LoVo (cell line): Measurements from ENCODE around the gene FAF1.
"Not testable (repeated sequence)": the region's sequence is repeated elsewhere in the genome, so short reads cannot be mapped to it uniquely, and the experiment has no call there.

Source experiments
- DNase-seq: peaks from one replicate; pipeline ENCODE4 v3.0.0-alpha.2; 2016; ENCODE audit warnings: low spot score

The FAF1 gene

DNA sequence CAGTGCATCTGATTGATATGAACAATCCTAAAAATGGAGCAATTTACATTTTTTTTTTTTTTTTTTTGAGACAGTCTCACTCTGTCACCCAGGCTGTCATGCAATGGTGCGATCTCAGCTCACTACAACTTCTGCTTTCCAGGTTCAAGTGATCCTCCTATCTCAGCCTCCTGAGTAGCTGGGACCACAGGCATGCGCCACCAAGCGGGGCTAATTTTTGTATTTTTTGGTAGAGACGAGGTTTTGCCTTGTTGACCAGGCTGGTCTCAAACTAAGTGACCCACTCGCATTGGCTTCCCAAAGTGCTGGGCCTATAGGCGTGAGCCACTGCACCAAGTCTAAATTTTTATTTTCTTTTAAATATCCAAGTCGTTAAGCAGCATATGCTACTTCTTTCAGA lies 109.0 kb downstream of the FAF1 start:
- DNase-seq, result no peak

DNA sequence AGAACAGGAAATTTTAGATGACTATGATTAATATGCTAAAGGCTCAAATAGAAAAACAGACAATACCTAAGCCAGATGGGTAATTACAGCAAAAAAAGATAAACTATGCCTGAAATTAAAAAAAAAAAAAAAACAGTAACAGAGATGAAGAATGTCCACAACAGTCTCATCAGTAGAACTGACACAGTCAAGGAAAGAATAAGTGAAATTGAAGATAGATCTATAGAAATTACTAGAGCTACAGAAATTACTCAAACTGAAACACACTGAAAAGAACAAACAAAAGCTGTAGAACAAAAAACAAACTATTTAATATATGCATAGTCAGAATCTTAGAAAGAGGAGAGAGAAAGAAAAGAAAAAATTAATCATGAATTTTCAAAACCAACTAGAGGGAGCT lies 112.8 kb downstream of the FAF1 start:
- DNase-seq, result no peak

DNA sequence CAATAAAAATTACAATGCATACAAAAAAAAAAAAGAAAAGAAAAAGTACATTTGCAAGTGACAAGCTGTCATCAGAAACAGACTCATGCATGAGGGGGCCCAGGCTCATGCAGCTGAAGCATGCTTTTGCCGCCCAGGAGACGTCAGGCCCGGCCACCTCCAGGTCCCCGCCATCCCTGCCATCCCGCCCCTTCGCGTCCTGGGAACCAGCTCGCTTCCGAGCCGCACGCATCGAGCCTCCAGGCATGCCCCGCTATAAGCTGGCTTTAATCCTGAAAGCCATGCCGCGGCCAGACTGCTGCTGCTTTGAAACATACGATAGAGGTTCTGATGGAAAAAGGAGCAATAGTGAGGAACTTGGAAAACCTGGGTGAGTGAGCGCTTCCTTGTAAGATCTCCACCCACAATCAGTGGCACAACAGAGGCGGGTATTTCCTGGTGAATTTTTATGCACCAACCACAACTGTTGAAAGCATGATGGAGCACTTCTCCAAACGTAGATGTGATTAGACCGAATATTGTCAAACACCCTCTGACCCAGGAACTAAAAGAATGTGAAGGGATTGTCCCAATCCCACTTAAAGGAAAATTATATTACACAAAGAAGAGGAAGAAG lies 113.7 kb downstream of the FAF1 start:
- DNase-seq, result no peak

DNA sequence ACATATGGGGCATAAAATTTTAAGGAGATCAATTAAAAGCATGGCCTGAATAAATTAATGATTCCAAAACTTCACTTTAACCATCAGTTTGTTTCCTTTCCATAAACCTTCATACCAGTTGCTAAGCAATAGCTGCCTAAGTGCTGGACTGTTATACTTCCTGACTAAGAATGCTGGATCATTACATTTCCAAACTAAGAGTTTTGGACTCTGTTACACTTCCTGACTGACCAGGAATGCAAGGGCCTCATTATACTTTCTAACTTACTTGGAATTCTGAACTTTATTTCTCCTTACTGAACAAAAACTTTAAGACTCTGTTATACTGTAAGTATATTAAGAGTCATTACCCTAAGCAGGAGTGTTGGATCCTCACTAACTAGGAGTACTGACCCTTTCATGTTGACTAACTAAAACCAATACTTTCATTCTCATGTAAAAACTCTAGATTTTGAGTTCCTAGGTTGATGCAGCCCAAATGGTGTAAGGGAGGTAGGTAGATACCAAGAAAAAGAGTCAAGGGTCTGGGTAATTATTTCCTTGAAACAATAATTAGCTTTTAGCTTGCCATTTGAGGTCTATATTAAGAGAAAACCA lies 118.2 kb downstream of the FAF1 start:
- no peak for DNase-seq

DNA sequence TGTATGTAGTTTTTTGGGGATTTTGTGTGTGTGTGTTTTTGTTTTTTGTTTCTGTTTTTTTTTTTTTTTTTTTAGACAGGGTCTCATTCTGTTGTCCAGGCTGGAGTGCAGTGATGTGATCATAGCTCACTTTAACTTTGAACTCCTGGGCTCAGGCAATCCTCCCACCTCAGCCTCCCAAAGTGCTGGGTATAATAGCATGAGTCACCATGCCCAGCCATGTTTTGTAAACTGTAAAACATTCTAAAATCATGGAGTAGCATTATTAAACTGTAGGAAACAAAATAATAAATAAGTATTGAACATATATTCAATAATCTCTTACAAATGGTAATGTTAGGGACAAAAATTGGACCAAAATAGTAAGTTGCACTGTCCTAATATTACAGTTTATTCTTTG lies 124.0 kb downstream of the FAF1 start:
- no peak for DNase-seq

DNA sequence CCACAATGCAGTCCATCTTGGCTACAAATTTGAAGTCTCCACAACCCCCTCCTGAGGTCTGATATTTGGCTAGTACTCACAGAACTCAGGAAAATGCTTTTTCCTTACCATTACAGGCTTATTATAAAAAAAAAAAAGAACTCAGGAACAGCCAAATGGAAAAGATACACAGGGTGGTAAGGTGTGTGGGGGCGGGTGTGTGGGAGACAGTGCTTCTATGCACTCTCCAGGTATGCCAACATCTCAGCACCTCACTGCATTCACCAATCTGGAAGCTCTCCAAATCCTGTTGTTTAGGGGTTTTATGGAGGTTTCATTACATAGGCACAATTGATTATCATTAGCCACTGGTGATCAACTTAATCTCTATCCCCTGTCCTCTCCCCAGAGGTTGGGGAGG lies 126.9 kb downstream of the FAF1 start:
- DNase-seq, result no peak

DNA sequence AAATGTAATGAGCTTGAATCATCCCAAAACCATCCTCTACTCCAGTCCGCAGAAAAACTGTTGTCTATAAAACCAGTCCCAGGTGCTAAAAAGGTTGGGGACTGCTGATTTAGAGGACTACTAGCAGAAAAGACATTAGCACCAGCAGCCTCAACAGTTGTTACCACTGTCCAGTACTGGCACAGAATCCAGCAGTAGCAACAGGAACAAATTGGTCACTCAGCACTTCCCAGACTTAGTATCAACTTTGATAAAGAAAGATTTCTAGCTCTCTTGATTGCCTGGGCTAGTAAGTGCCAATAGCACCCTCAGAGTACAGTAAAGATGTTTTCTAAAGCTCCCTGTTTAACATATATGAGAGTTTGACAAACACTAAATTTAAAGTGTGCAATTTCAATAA lies 127.9 kb downstream of the FAF1 start:
- no peak for DNase-seq

DNA sequence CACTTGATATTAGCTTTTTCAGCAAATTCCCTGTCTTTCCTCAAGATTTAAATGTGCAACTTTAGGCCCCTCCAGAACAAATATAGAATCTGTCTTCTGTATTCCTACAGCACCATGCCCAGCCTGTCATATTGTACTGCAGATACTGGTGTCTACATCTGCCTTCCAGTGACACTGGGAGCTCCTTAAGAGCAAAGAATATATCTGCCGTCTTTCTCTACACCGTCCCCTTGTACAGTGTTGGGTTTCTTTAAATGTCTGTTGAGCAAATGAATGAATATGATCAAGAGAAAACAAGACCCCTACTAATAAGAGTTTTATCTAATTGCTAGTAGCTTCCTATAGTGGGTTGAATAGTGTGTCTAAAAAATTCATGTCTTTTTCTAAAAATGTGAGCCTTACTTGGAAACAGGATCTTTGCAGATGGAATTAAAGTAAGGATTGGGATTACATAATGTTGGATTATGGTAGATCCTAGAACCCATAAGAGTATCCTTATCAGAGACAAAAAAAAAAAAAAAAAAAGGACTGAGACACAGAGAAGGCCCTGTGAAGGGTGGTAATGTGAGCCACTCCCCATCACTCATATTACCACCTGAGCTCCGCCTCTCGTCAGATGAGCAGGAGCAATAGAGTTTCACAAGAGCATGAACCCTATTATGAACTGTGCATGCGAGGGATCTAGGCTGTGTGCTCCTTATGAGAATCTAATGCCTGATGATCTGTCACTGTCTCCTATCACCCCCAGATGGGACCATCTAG lies 128.6 kb downstream of the FAF1 start:
- no peak for DNase-seq

DNA sequence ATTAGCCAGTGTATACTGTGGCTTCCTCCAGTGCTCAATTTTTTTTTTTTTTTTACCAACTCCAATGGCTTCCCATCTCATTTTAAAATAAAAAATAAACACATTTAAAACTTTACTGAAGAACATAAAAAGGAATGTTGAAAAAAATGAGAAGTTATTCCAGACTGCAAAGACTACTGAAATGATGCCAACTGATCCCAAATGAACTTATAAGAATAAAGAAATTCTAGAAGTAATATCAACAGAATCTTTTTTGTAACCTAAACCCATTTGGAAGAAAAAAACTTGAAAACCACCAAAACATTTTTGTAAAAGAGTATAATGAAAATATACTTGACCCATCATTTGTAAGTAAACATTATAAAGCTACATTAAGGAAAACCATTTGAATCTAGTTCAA lies 129.4 kb downstream of the FAF1 start:
- DNase-seq, result no peak

DNA sequence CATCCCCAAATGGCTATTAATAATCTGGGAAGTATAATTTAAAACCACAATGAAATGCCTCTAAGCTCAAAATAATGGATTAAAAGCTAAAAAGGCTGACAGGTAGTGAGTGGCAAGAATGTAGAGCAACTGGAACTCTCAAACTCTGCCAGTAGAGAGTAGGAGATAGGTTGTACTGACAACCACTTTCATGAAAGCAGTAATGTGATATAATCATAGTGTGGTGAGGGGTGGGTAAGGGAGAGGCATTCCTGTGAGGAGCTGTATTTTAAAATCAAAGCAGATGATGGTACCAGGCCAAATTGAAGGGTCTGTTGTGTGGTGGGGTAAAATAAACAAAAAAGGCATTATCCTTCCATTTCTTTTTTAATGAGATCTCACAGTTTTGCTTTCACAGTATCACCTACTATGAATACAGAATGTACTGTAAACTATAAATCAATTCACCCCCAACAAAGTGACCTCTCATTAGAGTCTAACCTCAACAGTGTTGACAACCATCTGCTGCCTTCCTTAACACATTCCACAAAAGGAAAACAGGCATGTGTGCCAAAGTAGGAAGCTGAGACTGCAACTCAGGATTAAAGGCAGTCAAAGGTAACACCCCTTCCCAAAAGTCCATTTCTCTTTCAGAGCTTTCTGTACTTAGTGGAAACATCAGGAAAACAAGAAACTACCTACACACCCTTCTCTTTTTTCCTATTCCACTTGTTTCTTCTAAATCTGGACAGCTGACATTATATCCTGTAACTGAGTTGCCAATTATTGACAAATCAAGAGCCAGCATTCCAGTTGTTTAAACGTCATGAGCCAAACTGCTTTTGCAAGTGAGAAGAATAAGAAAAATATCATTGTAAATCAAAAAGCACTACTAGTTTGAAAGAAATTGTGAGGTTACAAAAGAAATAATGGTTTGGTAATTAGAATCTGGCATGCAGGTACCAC lies 130.8 kb downstream of the FAF1 start:
- DNase-seq, result no peak

DNA sequence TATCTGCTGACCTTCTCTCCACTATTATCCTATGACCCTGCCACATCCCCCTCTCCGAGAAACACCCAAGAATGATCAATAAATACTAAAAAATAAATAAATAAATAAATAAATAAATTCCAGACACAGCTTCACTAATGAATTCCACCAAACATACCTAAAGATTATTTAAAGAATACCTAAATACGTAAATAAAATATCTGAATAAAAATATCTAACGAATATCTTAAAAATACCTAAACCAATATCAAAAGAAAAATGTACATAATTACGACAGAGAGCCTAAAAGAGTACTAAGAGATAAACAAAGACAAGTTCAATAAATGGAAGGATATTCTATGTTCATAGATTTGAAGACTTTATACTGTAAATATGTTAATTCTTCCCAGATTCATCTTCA lies 132.5 kb downstream of the FAF1 start:
- DNase-seq, result no peak

DNA sequence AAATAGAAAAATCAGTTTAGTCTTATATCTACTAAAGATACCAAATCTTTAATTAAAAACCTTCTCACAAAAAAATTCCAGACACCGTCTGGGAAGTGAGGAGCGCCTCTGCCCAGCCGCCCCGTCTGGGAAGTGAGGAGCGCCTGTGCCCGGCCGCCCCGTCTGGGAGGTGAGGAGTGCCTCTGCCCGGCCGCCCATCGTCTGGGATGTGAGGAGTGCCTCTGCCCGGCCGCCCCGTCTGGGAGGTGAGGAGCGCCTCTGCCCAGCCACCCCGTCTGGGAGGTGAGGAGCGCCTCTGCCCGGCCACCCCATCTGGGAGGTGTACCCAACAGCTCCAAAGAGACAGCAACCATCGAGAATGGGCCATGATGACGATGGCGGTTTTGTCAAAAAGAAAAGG lies 133.3 kb downstream of the FAF1 start:
- DNase-seq, result not testable (repeated sequence)

DNA sequence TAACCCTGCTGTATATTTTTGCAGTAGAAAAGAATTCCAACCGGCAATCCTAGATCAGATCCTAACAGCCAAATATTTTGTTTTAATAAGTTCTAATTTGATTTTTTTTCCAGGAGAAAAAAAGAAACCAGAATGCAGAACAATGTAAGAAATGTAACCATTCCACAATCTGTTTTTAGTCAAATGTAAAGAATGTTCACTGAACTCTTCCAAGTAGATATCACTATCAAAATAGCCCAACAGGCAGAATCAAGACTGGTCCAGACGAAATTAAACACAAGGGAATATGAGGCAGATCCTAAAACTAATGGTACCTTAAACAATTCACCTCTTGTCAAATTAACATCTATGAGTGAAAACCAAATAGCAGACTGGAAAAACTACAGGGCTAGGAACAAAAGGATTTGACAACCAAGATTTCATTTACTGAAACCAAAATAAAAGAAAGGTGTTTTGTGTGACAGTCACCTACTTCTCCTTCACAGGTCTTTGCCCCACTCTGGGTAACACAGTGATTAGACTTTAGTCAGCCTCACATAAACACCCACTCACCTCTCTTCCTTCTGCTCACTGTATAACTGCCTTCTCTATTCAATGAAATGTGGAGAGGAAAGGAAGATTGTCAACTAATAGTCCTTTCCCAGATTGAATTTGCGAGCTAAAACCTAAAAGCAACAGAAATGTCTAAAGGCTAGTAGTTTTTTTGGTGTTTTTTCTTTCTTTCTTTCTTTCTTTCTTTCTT lies 137.9 kb downstream of the FAF1 start:
- no peak for DNase-seq

DNA sequence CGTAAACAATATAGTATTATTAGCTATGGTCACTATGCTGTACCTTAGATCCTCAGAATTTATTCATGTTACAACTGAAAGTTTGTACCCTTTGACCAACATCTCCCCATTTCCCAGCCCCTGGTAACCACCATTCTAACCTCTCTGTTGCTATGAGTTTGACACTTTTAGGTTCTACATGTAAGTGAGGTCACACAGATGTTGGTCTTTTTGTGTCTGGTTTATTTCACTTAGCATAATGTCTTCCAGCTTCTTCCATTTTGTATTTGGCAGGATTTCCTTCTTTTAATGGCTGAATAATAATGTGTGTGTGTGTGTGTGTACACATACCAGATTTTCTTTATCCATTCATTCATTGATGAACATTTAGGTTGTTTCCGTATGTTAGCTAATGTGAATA lies 139.5 kb downstream of the FAF1 start:
- DNase-seq, result no peak

DNA sequence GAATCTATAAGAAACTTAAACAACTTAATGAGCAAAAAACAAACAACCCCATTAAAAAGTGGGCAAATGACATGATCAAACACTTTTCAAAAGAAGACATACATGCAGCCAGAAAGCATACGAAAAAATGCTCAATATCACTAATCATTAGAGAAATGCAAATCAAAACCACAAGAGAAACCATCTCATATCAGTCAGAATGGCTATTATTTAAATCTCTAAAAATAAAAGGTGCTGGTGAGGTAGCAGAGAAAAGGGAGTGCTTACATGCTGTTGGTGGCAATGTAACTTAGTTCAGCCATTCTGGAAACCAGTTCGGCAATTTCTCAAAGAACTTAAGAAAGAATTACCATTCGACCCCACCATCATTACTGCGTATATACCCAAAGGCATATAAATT lies 147.7 kb downstream of the FAF1 start:
- DNase-seq, result no peak

DNA sequence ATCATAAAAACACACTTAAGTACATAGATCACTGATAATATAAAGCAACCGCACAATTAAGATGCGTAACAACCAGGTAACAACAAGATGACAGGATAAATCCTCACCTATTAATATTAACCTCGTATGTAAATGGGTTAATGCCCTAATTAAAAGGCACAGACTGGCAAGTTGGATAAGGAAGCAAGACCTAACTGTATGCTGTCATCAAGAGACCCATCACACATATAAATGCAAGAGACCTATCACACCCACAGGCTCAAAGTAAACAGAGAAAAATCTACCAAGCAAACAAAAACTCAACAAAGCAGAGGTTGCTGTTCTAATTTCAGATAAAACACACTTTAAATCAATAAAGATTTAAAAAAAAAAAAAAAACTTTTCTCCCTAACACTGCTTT lies 151.8 kb downstream of the FAF1 start:
- DNase-seq, result no peak

DNA sequence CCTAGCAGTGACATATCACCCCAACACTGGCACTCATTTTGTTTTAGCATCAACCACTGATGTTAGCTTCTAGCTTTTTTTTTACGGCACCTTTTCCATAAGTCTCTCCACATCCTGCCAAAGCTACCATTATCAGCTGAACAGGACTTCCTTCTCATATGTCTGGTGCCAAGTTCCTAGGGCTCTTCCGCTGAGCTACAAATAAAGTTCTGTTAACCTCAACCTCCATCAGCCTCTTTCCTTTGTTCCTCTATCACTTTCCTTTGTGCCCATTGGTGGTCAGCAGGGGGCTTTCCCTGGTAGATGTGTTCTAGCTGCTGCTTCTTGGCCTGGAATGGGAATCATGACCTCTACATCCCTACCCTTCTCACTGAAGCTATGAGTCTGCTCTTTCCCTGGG lies 163.8 kb downstream of the FAF1 start:
- DNase-seq, result no peak

DNA sequence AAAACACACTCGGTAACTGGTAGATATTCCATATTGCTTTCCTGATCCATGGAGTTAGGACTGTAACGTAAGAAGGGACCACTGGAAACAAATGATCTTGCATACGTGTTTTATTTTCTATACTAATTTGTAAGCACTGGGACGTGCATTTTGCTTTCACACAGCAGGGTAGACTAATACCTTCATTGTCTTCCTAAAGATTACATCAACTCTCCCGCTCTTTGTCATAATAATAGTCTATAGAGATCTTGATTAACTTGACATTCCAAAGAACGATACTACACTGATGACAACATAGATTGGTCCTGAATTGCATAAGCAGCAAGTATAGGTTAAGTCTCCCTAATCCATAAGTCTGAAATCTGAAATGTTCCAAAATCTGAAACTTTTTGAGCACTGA lies 166.5 kb downstream of the FAF1 start:
- DNase-seq, result no peak

DNA sequence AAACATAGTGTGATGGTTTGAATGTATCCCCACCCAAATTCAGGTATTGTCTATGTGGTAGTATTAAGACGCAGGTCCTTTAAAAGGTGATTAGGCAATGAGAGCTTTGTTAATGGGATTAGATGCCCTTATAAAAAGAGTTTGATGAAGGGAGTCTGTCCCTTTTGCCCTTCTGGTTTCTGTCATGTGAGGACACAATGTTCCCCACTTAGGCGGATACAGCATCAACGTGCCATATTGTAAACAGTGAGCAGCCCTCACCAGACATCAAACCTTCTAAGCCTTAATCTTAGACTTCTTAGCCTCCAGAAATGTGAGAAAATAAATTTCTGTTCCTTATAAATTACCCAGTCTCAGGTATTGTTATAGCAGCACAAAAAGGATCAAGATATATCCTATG lies 172.8 kb downstream of the FAF1 start:
- no peak for DNase-seq

DNA sequence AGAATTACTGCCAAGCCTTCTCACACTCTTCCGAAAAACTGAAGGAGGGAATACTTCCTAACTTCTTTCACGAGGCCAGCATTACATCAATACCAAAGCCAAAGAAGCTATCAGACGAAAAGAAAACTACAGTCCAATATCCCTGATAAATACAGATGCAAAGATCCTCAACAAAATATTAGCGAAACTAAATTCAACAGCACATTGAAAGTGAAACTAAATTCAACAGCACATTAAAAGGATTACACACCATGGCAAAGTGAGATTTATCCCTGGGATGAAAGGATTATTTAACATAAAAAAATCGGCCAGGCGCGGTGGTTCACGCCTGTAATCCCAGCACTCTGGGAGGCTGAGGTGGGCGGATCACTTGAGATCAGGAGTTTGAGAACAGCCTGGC lies 176.8 kb downstream of the FAF1 start:
- no peak for DNase-seq

DNA sequence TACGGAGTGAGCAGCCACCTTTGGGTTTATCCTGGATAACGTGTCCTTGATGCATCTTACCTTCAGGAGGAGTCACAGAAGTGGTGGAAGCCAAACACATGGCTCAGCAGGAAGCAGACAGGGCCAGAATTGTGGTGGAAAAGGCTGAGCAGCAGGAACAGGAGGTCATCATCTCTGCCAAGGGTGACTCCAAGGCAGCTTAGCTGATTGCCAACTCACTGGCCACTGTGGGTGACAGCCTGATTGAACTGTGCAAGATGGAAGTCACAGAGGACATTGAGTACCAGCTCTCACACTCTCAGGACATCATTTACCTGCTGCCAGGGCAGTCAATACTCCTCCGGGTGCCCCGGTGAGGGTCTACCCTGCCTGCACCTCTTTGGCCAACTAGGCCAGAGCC lies 179.3 kb downstream of the FAF1 start:
- DNase-seq, result no peak

DNA sequence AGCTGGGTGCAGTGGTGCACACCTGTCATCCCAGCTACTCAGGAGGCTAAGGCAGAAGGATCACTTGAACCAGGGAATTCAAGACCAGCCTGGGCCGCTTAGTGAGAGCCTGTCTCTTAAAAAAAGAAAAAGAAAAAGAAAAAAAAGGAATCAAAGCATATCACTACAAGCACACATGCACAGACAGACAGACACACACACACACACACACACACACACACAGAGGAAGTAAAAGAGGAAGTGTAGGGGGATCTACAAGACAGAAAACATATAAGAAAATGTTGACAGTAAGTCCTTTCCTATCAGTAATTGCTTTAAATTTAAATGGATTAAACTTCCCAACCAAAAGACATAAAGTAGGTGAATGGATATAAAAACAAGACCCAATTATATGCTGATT lies 180.3 kb downstream of the FAF1 start:
- DNase-seq, result no peak
